Spinal cord (tissue), 10 donors: ENCODE results near the gene ADRA2B. TPM values are rescaled to one million over a fixed set of nuclear protein-coding genes. Genes with fewer than 3 reads are reported as not detected.

Experiments
- DNase-seq, 6 donors: peaks; one replicate each; pipeline versions ENCODE4 v3.0.0 to v3.0.0-alpha.2; 2013 to 2015; ENCODE audit warnings: low spot score in 6 of 6, low read depth in 4 of 6
- H3K27ac ChIP-seq: one replicate; pipeline ENCODE4 v1.5.1; 2013; ENCODE audit warnings: low read depth, low read length, control low read depth
- H3K27me3 ChIP-seq: one replicate; pipeline ENCODE4 v1.6.1; 2013; ENCODE audit warnings: low read length; ENCODE audit not compliant: control insufficient read depth, insufficient read depth
- H3K36me3 ChIP-seq: one replicate; pipeline ENCODE4 v1.6.1; 2013; ENCODE audit warnings: low read length; ENCODE audit not compliant: control insufficient read depth, insufficient read depth
- H3K4me1 ChIP-seq: one replicate; pipeline ENCODE4 v1.6.1; 2013; ENCODE audit warnings: low read length; ENCODE audit not compliant: control insufficient read depth, insufficient read depth
- H3K4me3 ChIP-seq: one replicate; pipeline ENCODE4 v1.5.1; 2013; ENCODE audit warnings: low read depth, low read length, control low read depth
- H3K9me3 ChIP-seq: one replicate; pipeline ENCODE4 v1.6.1; 2013; ENCODE audit warnings: low read length; ENCODE audit not compliant: control insufficient read depth, insufficient read depth
- WGBS: methylation state at CpG from one replicate; pipeline ENCODE4 v1.1.5; 2013; ENCODE audit warnings: missing lambda C conversion rate; ENCODE audit not compliant: insufficient coverage; 5-methylcytosine and 5-hydroxymethylcytosine counted together
- polyA plus RNA-seq, 2 donors: library from polyadenylated mRNA; unstranded; fragments of 120-200 nt; gene quantifications; one replicate each; pipeline ENCODE4 v1.2.1, GENCODE V29; 2013; ENCODE audit not compliant: insufficient read length in 2 of 2
- total RNA-seq, 2 donors: library from RNA; depleted of rRNA in 1 of 2; stranded (reverse); fragments of 120-200 nt in 1 of 2; fragments of >200 nt in 1 of 2; gene quantifications; one replicate each; pipeline versions ENCODE4 v1.2.3 to v1.2.4, GENCODE V29; 2013 to 2014
- donor health status: healthy.

The ADRA2B gene
- total and polyA plus RNA-seq, 4 donors = 0.25 to 0.88 (median 0.61) TPM

DNA sequence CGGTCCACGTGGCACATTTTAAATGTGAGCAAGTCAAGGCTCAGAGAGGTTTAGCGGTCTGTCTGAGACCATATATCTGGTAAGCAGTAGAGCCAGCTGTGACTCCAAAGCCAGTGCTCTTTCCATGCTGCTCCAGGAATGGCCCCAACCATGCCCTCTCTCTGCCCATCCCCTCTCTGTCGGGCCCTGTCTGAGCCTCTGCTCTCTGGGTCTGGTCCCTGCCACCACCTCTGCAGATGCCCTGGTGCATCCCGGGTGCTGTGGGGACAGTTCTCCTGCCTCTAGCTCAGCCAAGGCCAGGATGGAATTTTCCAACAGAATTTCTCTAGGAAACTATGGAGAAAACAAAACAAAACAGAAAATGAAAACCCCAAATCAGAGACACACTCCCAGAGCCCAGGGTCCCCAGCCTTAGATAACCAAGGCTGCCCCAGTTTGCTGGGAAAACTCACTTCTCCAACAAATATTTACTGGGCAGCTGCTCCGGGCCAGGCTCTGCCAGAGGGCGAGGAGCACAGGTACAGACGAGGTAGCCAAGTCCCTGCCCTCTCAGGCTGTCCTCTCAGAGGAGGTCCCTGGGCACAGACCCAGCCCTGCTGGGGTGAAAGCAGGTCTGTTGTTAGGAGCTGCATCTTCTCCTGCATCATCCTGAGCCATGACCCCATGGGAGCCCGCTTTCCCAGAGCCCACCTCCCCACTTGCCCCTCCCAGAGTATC, 9.2 kb downstream of the ADRA2B start:
- H3K27me3 ChIP-seq = no peaks in the 10 kb centered on the region
- H3K36me3 ChIP-seq = no peaks in the 10 kb centered on the region
- H3K9me3 ChIP-seq = peaks cover 3% of the 10 kb centered on the region
- DNase-seq = no peak
- no peak overlapping the region for H3K4me3 ChIP-seq
- 83% methylated on average over 9 of the region's 9 CpGs for WGBS
- peaks cover 18% of the 10 kb centered on the region for H3K4me1 ChIP-seq
- H3K27ac ChIP-seq = no peak overlapping the region

- DNase-seq = no peak
- peaks cover 3% of the 10 kb centered on the region for H3K9me3 ChIP-seq
- H3K27ac ChIP-seq = no peak overlapping the region
- H3K27me3 ChIP-seq = no peaks in the 10 kb centered on the region
- H3K36me3 ChIP-seq = no peaks in the 10 kb centered on the region
- no peak overlapping the region for H3K4me3 ChIP-seq
- peaks cover 18% of the 10 kb centered on the region for H3K4me1 ChIP-seq
- WGBS = 100% methylated on average over 1 of the region's 8 CpGs
Observed at GRCh38 chr2:96105994-96106715, 10.2 kb downstream of the ADRA2B start.

GRCh38 chr2:96105152-96105915, 11.0 kb downstream of the ADRA2B start:
- WGBS = 89% methylated on average over 3 of the region's 3 CpGs
- Histone ChIP-seq H3K4me1 (peaks cover 18% of the 10 kb centered on the region), H3K27me3 (no peaks in the 10 kb centered on the region), H3K36me3 (no peaks in the 10 kb centered on the region), H3K9me3 (peaks cover 3% of the 10 kb centered on the region), H3K4me3 (no peak overlapping the region), H3K27ac (no peak overlapping the region)
- no peak for DNase-seq

DNA sequence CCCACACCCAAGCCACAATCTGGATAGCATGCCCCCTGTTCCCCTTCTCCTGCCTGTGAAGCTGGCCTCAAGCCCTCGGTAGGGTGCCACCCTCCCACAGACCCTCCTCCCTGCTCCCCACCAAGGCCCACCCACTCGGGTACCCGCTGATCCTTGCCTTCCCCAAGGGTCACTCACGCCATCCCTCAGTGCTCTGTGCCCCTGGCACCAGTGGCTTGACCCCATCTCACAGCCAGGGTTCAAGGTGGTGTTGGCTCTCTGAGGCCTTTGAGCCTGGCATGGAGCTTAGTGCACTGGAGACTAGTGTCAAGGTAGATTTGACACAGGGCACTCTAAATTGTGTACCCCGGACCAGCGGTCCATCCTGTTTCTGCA, 11.9 kb downstream of the ADRA2B start:
- 84% methylated on average over 6 of the region's 6 CpGs for WGBS
- Histone ChIP-seq H3K4me1 (peaks cover 18% of the 10 kb centered on the region), H3K4me3 (no peak overlapping the region), H3K27me3 (no peaks in the 10 kb centered on the region), H3K9me3 (peaks cover 3% of the 10 kb centered on the region), H3K36me3 (no peaks in the 10 kb centered on the region), H3K27ac (no peak overlapping the region)
- no peak for DNase-seq

GRCh38 chr2:96103761-96104486, 12.4 kb downstream of the ADRA2B start:
- 34% methylated on average over 6 of the region's 6 CpGs for whole genome bisulfite sequencing
- H3K4me1 ChIP-seq = peaks cover 16% of the 10 kb centered on the region
- DNase-seq = no peak

GRCh38 chr2:96103187-96103601, 13.2 kb downstream of the ADRA2B start:
- Histone ChIP-seq H3K27me3 (no peaks in the 10 kb centered on the region), H3K9me3 (peaks cover 3% of the 10 kb centered on the region), H3K4me3 (no peak overlapping the region), H3K36me3 (no peaks in the 10 kb centered on the region), H3K27ac (no peak overlapping the region), H3K4me1 (peaks cover 8% of the 10 kb centered on the region)
- WGBS = 62% methylated on average over 3 of the region's 8 CpGs
- no peak for DNase-seq

More at GRCh38 chr2:96103761-96104486, 12.4 kb downstream of the ADRA2B start:
- no peak overlapping the region for H3K4me3 ChIP-seq
- no peaks in the 10 kb centered on the region for H3K36me3 ChIP-seq
- H3K27ac ChIP-seq = no peak overlapping the region
- no peaks in the 10 kb centered on the region for H3K27me3 ChIP-seq
- H3K9me3 ChIP-seq = peaks cover 3% of the 10 kb centered on the region

DNA sequence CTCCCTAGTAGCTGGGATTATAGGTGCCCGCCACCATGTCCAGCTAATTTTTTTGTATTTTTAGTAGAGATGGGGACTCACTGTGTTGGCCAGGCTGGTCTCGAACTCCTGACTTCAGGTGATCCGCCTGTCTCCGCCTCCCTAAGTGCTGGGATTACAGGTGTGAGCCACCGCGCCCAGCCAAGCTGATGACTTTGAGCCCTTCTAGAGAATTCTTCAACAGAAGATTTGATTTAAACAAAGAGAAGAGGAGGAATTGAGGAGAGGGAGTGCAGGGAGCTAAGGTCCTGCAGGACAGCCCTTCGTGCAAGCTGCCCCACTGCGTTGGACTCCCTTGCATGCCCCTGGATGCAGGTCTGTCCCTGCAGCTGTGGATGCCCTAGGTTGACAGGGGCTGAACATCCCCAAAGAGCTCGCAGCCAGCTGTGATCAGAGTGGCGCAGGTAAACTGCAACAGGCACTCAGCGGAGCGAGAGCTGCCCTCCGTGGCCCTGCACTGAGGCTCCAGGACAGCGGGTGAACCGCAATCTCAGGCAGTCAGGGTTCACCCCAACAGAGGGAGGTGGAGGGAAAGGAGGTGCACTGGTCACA, 13.7 kb downstream of the ADRA2B start:
- DNase-seq = no peak
- 97% methylated on average over 15 of the region's 15 CpGs for WGBS
- H3K4me1 ChIP-seq = peaks cover 4% of the 10 kb centered on the region
- H3K4me3 ChIP-seq = no peak overlapping the region
- H3K36me3 ChIP-seq = no peaks in the 10 kb centered on the region
- H3K27me3 ChIP-seq = no peaks in the 10 kb centered on the region
- no peak overlapping the region for H3K27ac ChIP-seq
- H3K9me3 ChIP-seq = peaks cover 3% of the 10 kb centered on the region

- Histone ChIP-seq H3K36me3 (no peaks in the 10 kb centered on the region), H3K4me3 (no peak overlapping the region), H3K9me3 (peaks cover 3% of the 10 kb centered on the region), H3K4me1 (peaks cover 4% of the 10 kb centered on the region), H3K27ac (no peak overlapping the region), H3K27me3 (no peaks in the 10 kb centered on the region)
- no peak for DNase-seq
- 86% methylated on average over 1 of the region's 3 CpGs for WGBS
Observed at GRCh38 chr2:96100893-96101304, 15.5 kb downstream of the ADRA2B start.
